Choroid plexus epithelial cell (primary cell): ENCODE data around the gene PDPK1.

Experiments
- DNase-seq: peaks from one replicate; pipeline ENCODE4 v3.0.0-alpha.2; 2010; ENCODE audit warnings: low read depth
- H3K4me3 ChIP-seq: 2 replicates; pipeline ENCODE4 v1.5.1; 2011; ENCODE audit warnings: low read depth, mild to moderate bottlenecking, control low read depth, low read length, moderate library complexity
- CTCF ChIP-seq: conservative IDR thresholded peaks from 2 replicates; pipeline ENCODE4 v1.5.1; 2011; ENCODE audit warnings: low read depth, mild to moderate bottlenecking, control low read depth, inconsistent platforms, low read length, moderate library complexity

Gene PDPK1

GRCh38 chr16:2514333-2515179 is 23.3 kb upstream of the PDPK1 start:
- H3K4me3 ChIP-seq: peak overlapping the region; percentile 85
- no peak for TF ChIP-seq CTCF
- DNase-seq: no peak

GRCh38 chr16:2515180-2515851 is 22.5 kb upstream of the PDPK1 start:
- peak overlapping the region; percentile 85 for H3K4me3 ChIP-seq
- no peak for DNase-seq
- no peak for TF ChIP-seq CTCF

- peak overlapping the region; percentile 19 for H3K4me3 ChIP-seq
- DNase-seq: peak; percentile 27
Observed at GRCh38 chr16:2516391-2517240, 21.2 kb upstream of the PDPK1 start.

GRCh38 chr16:2517954-2518605 is 19.7 kb upstream of the PDPK1 start:
- TF ChIP-seq CTCF: no peak
- DNase-seq: no peak
- no peak overlapping the region for H3K4me3 ChIP-seq

More at GRCh38 chr16:2516391-2517240, 21.2 kb upstream of the PDPK1 start:
- no peak for TF ChIP-seq CTCF

- H3K4me3 ChIP-seq: no peak overlapping the region
- no peak for TF ChIP-seq CTCF
- DNase-seq: no peak
Observed at GRCh38 chr16:2518823-2519710, 18.8 kb upstream of the PDPK1 start.

GRCh38 chr16:2519711-2520080 is 18.1 kb upstream of the PDPK1 start:
- peak overlapping the region; percentile 40 for H3K4me3 ChIP-seq
- TF ChIP-seq CTCF: no peak
- no peak for DNase-seq
